Mammary epithelial cell (primary cell): ENCODE results near the gene TRANK1.

Experiments
- CTCF ChIP-seq, 2 donors: IDR thresholded peaks in 1 of 2; conservative IDR thresholded peaks in 1 of 2; 2 replicates each; pipeline ENCODE4 v1.5.1; 2011 to 2012; ENCODE audit warnings: inconsistent platforms in 2 of 2, low read length in 2 of 2, mild to moderate bottlenecking in 2 of 2, control low read depth in 1 of 2, low read depth in 1 of 2; ENCODE audit not compliant: insufficient read depth in 1 of 2; ENCODE audit errors: extremely low read depth in 1 of 2
- EZH2 ChIP-seq: IDR thresholded peaks from 2 replicates; pipeline ENCODE4 v1.6.1; 2012; ENCODE audit warnings: low read length, inconsistent platforms, borderline replicate concordance

GRCh38 chr3:36989005-36989404 lies 44.2 kb upstream of the TRANK1 start:
- TF ChIP-seq CTCF (conservative IDR thresholded peaks at IDR 0.05 in 1 of 2, IDR thresholded peaks at IDR 0.05 in 1 of 2; ENCODE audit: extremely low read depth in 1 of 2, insufficient read depth in 1 of 2, low read depth in 1 of 2, low read length in 2 of 2): no peak
- TF ChIP-seq EZH2: no peak
